Left hindlimb (tissue), 1 donor: Measurements from ENCODE around the gene FGF14.
"Not testable (repeated sequence)": the region's sequence is repeated elsewhere in the genome, so short reads cannot be mapped to it uniquely, and the experiment has no call there.

Experiments
- DNase-seq: peaks from one replicate; pipeline ENCODE4 v3.0.0-alpha.2; 2018

FGF14 gene

DNA sequence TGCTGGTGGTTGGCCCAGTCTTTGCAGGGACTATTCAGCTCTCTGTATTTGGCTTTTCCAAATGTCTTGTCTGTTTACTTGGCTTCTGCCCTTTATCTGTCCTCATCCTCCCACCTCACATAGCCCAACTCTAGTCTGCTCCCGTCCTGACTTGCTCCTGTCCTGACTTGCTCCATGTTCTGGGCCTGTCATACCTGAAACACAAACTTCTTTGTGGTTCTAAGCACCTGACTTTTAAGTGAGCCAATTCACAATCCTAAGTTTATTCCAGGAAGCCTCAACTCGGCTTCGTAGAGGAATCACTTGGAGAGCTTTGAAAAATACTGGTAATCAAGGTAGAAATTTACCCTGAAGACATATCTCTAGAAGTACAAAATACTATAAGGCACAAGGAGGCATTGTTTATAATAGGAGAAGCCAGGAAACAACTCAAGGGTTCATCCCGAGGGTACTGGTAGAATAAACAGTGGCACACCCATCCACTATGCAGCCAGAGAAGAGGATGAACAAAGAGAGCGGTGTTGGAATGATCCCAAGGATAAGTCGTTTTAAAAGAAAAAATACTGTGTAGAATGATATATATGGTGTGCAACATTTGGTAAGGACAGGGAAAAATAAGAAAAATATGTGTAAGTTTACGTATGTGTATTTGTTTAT is 284.5 kb downstream of the FGF14 start:
- DNase-seq: no peak

DNA sequence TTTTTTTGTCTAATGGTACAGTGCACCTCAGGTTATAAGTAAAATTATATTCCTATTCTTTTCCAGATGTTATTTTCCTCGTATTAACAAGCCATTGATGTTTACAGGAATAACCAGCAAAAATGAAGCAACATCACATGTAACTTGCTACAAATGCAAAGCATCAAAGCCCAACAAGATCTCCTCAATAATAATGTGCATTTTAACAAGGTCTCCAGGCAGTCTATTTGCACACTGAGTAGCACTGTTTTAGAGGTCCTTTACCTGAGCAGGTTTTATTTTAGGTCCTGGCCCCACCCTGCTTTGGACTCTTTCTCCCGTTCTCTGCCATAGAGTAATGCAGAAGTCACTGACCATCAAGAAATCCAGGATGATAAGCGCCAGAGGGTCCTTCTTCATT is 298.4 kb downstream of the FGF14 start:
- no peak for DNase-seq

DNA sequence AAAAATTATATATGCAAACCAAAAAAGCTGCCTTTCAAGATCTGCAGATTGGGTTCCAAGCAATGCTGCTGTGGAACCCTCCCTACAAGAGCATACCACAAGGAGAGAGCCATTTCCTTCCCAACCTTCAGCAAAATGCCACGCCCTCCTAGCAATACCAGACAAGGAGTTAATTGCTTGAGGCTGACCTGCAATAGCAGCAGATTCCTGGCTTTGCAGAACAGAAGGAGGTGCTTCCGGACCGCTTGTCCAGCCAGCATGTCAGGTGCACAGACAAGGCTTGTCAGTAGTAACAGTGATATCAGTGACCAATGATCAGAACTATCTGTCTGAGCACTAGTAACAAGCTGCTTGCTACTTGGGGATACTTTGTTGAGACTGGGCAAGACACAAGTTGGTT is 301.6 kb downstream of the FGF14 start:
- no peak for DNase-seq

DNA sequence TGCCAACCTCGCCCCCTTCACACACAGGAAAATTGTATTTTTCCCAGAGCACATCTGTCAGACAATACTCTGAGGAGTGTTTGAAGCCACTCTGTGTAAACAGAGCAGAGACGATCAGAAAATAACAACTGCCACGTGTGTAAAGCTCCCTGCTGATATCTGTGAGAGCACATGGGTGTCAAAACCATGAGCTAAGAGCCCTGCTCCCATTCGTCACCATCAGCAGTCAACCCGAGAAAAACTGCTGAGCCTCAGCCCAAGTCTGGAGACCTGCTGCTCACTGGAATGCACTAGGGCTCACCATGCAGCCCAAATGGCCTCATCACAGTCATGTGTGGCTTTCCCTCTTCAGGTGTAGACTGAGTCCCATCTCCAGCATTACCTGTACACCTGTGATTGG is 304.1 kb downstream of the FGF14 start:
- no peak for DNase-seq

DNA sequence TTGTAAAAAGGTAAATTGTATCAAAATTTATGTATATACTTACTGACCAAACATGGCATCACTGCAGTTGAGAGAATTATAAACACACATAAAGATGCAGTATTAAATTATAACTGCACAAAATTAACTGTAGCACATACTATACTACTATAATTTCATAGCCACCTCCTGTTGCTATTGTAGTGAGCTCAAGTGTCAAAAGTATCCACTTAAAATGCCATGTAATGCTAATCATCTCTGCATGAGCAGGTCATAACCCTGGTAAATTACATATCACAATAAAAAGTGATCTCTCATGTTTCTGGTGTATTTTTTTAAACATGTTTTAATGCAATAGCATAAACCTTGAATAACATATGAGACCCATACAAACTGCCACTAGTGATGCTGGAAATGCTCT is 308.6 kb downstream of the FGF14 start:
- DNase-seq: not testable (repeated sequence)

DNA sequence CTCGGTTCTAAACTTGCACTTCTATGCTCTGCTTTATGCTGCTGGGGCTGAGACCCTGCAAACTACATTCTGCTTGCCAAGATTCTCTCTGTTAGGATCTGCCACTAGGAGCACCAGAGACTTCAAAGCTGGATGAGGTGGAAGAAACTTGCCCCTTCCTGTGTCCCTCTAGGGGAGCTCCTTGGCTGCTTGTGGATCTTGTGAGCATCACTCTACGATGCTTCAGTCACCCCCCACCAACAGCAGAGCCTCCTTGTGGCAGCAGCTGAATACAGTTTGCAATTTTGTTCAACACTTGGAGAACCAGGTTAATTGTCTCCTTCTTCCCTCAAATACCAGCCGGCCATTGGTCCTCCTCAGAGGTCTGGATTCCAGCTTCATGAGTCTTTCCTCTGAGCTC is 310.6 kb downstream of the FGF14 start:
- no peak for DNase-seq

DNA sequence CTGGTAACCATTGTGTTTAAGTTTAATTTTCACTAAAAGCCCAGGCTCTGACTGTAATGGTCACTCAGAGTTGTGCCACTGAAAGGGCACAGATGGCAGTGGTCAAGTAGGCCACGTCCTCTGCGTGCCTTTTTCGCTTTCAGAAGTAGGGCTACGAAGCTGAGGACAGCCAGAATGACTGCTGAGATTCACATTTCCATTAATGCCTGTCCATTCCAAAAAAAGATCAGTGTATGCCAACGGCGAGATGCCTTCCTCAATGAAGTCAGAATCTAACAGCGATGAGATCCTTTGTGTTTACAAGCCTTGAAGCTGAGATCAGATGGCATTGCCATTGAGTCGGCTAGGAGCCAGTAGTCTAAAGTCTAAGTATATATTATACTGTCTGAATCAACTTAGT is 311.3 kb downstream of the FGF14 start:
- no peak for DNase-seq

DNA sequence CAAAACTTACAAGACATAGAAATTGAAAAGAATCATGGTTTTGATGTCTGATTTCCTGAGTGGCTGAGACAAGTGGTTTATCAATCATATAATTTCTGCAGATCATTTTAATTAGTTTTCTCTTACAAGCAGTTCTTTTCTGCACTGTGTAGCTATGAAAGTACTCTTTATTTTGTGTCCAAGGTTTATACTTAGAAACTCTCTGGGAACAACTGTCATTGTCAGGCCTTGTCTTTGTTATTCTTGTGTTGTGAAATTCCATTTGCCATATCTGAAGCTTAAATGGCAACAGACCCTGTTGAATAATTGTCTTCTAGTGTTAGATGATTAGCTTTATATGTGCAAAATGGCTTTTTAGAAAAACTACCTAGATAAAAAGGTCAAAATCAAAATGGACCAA is 312.1 kb downstream of the FGF14 start:
- no peak for DNase-seq

DNA sequence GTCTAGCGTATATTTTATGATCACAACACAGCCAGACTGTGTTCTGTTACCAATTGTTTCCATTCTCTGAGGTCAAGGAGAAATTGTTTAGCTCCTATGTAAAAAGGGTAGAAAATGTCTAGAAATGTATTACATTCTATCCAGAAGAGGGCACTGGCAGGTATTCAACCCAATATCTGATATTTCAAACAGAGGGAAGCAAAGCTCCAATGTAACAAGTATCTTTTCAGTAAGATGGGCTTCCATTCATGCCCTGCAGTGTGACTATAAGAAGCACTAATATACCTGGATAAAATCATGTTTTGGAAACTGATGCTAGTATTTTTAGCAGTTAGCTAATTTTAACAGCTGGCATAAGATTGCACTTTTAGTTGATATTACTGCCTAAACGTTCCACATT is 312.7 kb downstream of the FGF14 start:
- no peak for DNase-seq

DNA sequence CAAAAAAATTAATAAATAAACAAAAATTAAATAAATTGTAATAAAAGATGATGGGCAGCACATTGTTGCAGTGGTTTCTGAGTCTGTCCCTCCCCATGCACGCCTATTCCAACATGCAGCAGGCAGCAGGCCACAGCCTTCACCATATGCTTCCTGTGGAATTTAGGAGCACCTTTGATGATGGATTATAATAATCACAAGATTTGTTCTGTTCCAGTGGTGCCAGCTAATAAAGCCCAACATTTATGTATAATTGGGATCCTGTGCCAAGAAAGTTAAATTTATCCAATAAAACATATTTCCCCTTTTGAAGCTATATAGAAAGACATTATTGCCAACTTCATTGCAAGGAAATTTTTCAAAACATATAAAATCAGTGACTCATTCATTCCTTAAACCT is 328.6 kb downstream of the FGF14 start:
- DNase-seq: no peak

DNA sequence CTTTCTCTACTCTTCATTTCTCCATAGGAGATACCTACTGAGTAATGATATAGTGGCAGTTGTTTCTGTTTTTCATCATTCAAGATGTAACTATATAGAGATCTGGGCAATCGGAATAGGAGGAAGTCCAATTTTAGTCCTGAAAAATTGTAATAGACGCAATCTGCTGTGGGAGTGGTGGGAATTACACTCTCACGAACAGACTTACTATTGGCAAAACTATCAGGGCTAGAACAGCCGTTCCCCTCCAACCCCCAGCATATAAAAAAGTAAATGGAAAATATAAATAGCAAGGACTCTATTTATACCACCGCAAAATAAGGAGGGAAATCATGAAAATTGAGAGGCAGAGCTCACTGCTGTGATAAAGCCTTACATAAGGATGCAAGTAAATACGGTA is 330.1 kb downstream of the FGF14 start:
- DNase-seq: no peak

DNA sequence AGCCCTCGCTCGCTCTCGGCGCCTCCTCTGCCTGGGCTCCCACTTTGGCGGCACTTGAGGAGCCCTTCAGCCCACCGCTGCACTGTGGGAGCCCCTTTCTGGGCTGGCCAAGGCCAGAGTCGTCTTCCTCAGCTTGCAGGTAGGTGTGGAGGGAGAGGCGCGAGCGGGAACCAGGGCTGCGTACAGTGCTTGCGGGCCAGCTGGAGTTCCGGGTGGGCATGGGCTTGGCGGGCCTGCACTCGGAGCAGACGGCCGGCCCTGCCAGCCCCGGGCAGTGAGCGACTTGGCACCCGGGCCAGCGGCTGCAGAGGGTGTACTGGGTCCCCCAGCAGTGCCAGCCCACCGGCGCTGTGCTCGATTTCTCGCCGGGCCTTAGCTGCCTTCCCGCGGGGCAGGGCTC is 333.5 kb downstream of the FGF14 start:
- not testable (repeated sequence) for DNase-seq

DNA sequence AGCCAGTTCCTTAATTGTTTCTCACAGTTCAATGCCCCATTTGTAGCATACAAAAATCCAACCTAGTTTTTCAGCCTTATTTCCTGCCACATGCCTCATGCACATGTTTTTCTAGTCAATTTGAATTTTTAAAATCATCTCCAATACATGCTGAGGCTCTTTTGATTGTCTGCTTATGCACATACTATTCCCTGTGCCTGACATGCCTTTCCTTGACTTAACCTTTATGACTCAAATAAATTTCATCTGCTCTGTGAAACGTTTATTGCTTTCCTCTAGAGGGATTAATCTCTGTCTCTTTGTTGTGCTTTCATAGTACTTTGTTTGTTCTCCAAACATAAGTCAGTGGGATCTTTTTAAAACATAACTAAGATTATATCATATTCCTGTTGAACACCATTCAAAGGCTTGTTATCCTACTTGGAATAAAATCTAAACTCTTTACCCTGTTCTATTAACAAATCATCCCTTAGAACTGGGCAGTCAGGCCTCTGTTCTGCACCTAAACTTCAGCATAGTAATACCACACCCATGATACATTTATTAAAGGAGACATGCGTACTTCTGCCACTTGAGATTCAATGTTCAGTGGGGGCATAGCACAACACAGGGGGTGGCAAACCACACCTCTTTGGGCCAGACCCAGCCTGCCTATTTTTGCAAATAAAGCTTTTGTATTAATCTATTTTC is 346.6 kb downstream of the FGF14 start:
- DNase-seq: no peak

DNA sequence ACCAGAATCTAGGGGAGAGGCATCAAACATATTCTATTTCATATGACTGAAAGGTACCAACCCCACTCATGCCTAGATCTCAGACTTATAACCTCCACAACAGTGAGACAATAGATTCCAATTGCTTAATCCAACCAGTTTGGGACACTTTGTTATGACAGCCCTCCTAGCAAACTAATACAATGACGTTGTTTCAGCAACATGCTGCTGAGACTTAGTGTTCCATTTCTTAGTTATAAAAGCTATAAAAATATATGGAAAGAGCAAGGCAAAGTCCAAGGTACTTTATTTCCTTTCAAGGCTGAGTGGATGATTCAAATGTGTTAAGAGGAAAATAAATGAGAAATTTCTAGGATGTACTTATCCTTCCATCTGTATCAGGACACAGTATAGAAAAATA is 352.0 kb downstream of the FGF14 start:
- DNase-seq: no peak

DNA sequence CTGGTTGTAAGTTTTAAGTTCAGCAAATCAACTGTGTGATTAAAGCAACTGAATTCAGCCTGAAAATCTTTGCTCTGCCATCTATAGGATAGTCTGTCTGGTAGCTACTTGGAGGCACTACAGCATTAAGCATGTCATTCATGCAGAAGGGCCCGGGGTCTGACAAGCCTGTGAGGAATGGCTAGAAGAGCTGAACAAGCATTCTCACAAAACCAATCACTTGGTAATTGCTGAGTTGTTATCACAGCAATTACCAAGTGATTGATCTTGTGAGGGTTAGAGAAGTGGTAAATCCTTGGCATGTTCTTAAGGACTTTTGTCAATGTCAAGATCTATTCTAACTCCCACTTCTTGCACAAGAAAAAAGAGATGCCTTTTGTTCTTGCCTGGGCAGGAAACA is 356.1 kb downstream of the FGF14 start:
- no peak for DNase-seq

DNA sequence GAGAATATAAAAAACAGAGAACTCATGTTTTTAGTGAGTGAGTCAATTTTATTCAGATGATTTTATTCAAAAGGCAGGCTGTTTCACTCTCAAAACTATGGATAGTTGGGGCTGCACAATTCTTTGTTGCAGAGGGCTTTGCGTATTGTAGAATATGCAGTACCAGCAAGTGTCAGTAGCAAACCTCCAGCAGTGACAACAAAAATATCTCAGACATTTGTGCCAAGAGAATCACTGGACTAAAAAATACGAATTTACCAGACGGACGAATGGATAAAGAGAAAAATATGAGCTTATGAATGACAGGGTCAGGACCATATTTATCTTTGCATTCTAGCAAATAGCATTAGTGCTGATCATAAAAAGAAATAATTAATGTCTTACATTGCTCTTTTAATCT is 359.1 kb downstream of the FGF14 start:
- DNase-seq: no peak

DNA sequence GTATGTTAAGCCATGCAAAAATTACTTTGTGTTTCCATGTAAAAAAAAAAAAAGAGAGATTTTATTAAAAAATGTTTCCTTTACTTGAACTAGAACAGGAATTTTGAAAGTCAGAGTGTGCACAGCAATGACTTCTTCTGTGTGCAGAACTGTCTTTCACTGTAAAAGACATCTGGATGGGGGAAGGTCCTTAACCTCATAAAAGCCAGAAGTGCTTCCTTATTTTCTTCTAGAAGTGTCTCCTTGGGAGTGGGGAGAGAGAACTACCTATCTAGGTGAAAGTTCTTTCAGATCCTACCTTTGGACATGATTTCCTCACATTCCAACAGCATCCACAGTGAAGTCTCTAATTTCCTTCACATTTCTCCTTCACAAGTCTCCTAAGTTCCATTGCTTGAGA is 360.3 kb downstream of the FGF14 start:
- DNase-seq: no peak

DNA sequence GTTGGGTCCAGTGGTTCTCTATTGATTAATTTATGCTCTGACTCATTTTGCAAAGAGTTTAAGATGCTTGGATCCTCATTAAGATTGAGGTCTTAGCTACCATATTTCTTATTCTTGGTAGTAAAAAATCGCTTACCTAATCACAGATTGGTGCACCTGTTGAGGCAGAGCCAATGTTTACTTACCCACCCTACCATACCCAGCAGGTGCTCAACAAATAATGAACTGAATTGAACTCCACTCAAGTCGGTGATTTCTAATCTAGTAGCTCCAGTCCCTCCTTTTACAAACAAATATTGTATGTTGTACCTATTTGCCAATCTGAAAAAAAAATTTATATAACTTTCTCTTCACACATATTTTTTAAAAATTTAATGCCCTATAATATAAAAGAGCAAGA is 361.0 kb downstream of the FGF14 start:
- DNase-seq: no peak

DNA sequence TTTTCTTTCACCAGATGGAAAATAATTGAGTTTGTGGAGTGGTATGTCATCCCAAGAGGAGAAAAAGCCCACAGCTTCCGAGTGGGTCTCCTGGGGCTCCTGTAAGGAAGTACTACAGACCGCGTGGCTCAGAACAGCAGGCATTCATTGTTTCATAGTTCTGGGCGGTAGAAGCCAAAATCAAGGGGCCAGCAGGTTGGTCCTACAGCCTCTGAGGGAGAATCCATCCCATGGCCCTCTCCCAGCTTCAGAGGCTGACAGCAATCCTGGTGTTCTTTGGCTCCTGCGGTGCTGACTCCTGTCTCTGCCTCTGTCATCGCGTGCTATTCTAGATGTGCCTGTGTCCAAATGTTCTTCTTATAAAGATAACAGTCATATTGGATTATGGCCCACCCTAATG is 362.6 kb downstream of the FGF14 start:
- DNase-seq: no peak

DNA sequence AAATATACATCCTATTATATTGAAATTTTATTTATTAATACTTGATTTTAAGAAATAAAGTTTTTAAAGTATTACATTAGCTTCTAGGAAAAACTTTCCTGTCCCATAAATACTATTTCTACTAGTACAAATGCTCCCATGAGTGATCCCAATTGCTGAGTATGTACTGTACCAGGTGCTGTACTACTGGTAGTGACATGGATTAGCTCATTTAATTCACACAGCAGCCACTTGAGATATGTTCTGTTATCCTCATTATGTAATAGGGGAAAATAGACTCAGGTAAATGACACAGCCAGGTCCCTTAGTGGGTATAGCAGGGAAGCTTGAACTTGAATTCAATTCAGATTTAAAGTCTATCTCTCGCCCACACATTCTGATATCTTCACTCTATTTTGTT is 363.1 kb downstream of the FGF14 start:
- no peak for DNase-seq

DNA sequence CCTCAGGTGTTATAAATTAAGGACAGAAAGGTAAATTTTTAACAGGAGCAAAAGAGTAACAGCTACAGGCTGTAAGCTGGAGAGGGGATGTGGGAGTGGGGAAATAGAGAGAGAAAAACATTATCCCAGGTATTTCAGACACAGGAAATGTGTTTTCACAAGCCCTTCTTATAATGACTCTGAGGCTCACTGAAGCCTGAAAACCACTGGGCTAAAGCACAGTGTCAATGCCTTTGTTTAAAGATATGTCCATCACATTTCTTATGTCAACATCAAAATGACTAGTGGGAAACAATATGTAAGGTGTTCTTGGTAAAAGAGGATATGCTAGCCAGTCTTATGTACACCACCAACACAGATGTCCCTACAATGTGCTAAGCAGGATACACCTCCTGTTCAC is 365.9 kb downstream of the FGF14 start:
- no peak for DNase-seq

DNA sequence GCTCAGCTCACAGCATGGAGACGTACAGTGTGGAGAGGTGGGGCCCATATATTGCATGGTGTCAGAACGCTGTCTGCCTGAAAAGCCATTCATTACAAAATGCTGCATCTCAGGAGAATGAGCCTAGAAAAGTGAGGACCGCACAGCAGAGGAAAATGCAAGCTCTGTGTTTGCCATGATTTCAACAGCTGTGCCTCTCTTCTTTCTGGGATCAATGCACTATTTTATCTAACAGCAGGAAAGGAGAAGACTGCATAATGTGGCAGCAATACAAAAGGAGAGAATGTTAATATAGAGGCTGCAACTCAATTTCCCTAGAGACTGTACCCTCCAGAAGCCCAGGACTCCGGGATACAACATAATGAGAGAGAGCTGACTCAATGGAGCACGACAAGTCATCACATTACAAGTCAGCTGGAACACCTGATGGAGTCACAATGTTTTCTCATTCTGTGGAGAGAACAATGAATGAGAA is 368.0 kb downstream of the FGF14 start:
- DNase-seq: no peak

DNA sequence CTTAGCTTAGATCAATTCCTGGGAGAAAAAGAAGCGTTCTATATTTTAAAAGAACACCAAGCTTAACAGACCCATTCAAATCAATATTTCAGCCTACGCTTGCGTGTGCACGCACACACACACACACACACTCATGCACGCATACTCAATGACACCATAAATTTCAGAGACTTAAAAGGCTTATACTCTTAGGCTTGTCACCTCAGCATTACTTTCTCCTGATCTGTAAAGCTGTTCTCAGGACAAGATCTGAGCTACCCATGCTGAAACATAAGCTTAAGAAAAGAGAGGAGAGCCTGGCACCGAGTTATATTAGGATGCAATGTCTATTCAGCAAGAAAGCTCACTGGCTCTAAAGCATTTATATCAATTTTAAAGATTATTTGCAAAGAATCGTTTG is 368.5 kb downstream of the FGF14 start:
- no peak for DNase-seq

DNA sequence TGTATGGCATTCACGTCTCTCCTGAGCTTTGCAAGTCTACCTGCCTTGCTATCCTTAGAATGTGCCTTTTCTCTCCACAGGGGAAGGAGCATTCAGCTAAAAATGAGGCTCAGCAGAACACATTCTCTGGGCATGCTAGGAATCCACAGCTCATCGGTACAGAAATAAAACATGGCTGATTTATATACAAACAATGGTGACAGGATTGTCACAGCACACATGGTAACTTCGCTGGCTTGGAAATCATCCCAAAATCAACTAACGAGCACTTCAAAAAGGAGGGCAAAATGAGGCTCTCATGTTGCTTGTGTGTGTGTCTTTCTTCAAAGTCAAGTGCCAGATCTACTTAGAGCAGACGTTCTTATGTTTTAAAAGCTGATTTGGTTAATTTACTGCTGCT is 373.0 kb downstream of the FGF14 start:
- DNase-seq: no peak

DNA sequence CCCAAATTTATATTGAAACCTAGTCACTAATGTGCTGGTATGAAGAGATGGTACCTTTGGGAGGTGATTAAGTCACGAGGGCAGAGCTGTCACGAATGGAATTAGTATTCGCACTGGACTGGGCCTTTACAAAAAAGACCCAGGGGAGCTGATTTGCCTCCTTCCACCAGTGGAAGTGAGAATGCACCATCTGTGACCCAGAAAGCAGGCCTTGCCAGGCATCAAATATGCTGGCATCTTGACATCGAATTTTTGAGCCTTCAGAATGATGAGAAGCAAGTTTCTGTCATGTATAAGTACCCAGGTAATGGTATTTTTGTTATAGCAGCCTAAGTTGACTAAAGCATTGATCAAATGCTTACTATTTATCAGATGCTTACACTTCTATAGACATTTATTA is 373.6 kb downstream of the FGF14 start:
- DNase-seq: no peak
